Heart right ventricle (tissue), 16 donors: ENCODE results near the gene LZTS3. TPM values are rescaled to one million over a fixed set of nuclear protein-coding genes. Genes with fewer than 3 reads are reported as not detected.

Experiments used
- ATAC-seq, 8 donors: fragments of 200-7000 bp; cut with Tn5 transposase; one replicate each; pipeline ENCODE4 v1.9.1; 2020; ENCODE audit warnings: mild to moderate bottlenecking in 8 of 8, moderate library complexity in 8 of 8, moderate number of reproducible peaks in 1 of 8
- DNase-seq, 2 donors: peaks; one replicate each; pipeline ENCODE4 v3.0.0-alpha.2; 2020
- H3K27ac ChIP-seq, 10 donors: fragments of 200-600 bp; sonication (generic) in 2 of 10; one replicate each; pipeline versions ENCODE4 v1.5.0 to v1.8.0; 2020 to 2022; ENCODE audit warnings: mild to moderate bottlenecking in 3 of 10
- H3K27me3 ChIP-seq, 7 donors: fragments of 200-600 bp; one replicate each; pipeline ENCODE4 v1.8.0; 2021 to 2022; ENCODE audit warnings: mild to moderate bottlenecking in 2 of 7
- H3K36me3 ChIP-seq, 9 donors: fragments of 200-600 bp; sonication (generic) in 1 of 9; one replicate each; pipeline versions ENCODE4 v1.5.0 to v1.8.0; 2020 to 2022; ENCODE audit warnings: mild to moderate bottlenecking in 2 of 9
- H3K4me1 ChIP-seq, 9 donors: fragments of 200-600 bp; sonication (generic) in 1 of 9; one replicate each; pipeline versions ENCODE4 v1.5.0 to v1.8.0; 2020 to 2022; ENCODE audit warnings: mild to moderate bottlenecking in 4 of 9
- H3K4me3 ChIP-seq, 10 donors: fragments of 200-600 bp; sonication (generic) in 2 of 10; one replicate each; pipeline versions ENCODE4 v1.5.0 to v1.8.0; 2020 to 2022; ENCODE audit warnings: mild to moderate bottlenecking in 7 of 10, moderate library complexity in 2 of 10
- H3K9me3 ChIP-seq, 11 donors: fragments of 200-600 bp in 10 of 11; sonication (generic) in 2 of 11; one replicate each; pipeline versions ENCODE4 v1.5.0 to v1.8.0; 2013 to 2022; ENCODE audit warnings: mild to moderate bottlenecking in 2 of 11, control low read depth in 1 of 11, moderate library complexity in 1 of 11
- CTCF ChIP-seq, 9 donors: fragments of 200-600 bp; sonication (generic) in 2 of 9; IDR thresholded peaks; one replicate each; pipeline versions ENCODE4 v1.5.0 to v1.8.0; 2021 to 2022; ENCODE audit warnings: antibody characterized with exemption in 9 of 9, mild to moderate bottlenecking in 5 of 9, moderate library complexity in 1 of 9
- WGBS, 2 donors: extraction: QIAGEN DNeasy Blood & Tissue Kit; methylation state at CpG; one replicate each; pipeline ENCODE4 v1.1.7; 2013; ENCODE audit warnings: inconsistent platforms in 1 of 2; 5-methylcytosine and 5-hydroxymethylcytosine counted together
- intact Hi-C, 10 donors: fragments of 100-400 bp; cut with DNase I; formaldehyde crosslinking; loops; one replicate each; pipeline versions ENCODE4 v1.11.1 to v1.14.2; 2022
- polyA plus RNA-seq, 2 donors: library from polyadenylated mRNA; stranded (reverse); fragments of 200-250 nt; gene quantifications; one replicate each; pipeline ENCODE4 v1.2.3, GENCODE V29; 2013
- total RNA-seq, 10 donors: library from RNA; stranded (reverse); fragmentation: NEBNext Ultra II Directional in 3 of 10; extraction: Animal tissue kit (Norgen Biotek cat#: 25700) in 3 of 10; gene quantifications; one replicate each; pipeline versions ENCODE4 v1.2.1 to v1.2.4, GENCODE V29; 2021 to 2023
- donor health status: Arrhythmogenic right ventricular cardiomyopathy.
- donor health status: ischemic (EF 13 %, LVEDD 7.1; RV severe dilation, severe dysfunction).
- donor health status: healthy with polysubstance abuse.
- donor health status: DM: no; HTN: yes; CAD: no.
- donor health status: DM: no; HTN: no; CAD: no.
- donor health status: ischemic (EF 25% LVEDD 6.9; RV normal size, moderate dysfunction).
- donor health status: ischemic (EF 25% LVEDD 5.7; RV mildly dilated, moderate dysfunction).
- donor health status: healthy.
- donor health status: DM: yes; HTN: yes; CAD: no.
- donor health status: Ischemic cardiomyopathy.
- donor health status: ischemic (EF 35%, LVEDD 5.7; RV mildly dilated, moderate dysfunction).
- donor health status: nonischemic (EF 11% LVEDD 7.7; RV severe dilation, severe dysfunction).
- donor health status: DM: yes; HTN: yes; CAD: no.
- donor health status: PGD.
- donor health status: ischemic (EF 29% LVEDD 5.4; RV normal size, mild dysfunction).
- donor health status: nonischemic (EF 23%, LVEDD 6.1; RV moderate dilation, normal function).

LZTS3 gene
- total and polyA plus RNA-seq, 12 donors = 7.1 to 27.0 (median 9.5) TPM

- Histone ChIP-seq H3K9me3 (no peaks in the 10 kb centered on the region), H3K27ac (peak overlapping the region; percentile 74 to 94 (median 87)), H3K27me3 (no peaks in the 10 kb centered on the region), H3K36me3 (peaks cover 0 to 11% (median 0%) of the 10 kb centered on the region in 9 donors), H3K4me1 (peaks cover 5 to 27% (median 19%) of the 10 kb centered on the region in 9 donors), H3K4me3 (peak overlapping the region; percentile 64 to 94 (median 81))
- DNase-seq (no peak), ATAC-seq (peak in 1 of 8 donors; percentile 7)
- WGBS, 2 donors = 4 to 9% methylated on average over 10 of the region's 10 CpGs
- no peak for TF ChIP-seq CTCF (IDR thresholded peaks at IDR 0.05)
- intact Hi-C loops = loop anchor here in 1 of 10 donors (5.0 kb wide), 1 partner anchor 198 kb away; the partner anchor contains the start of gene DNAAF9
Measured at GRCh38 chr20:3208786-3209256, 35.5 kb upstream of the LZTS3 start.

- ATAC-seq (peak; percentile 94 to 97 (median 95)), DNase-seq (peak; percentile 89 to 90)
- 0% methylated on average over 48 of the region's 48 CpGs for WGBS, 2 donors
- Histone ChIP-seq H3K4me3 (peak within 1 kb of the TSS; percentile 61 to 97 (median 74)), H3K4me1 (peaks cover 3 to 25% (median 19%) of the 10 kb centered on the region in 9 donors), H3K9me3 (no peaks in the 10 kb centered on the region), H3K36me3 (peaks cover 0 to 37% (median 14%) of the 10 kb centered on the region in 9 donors), H3K27ac (peak within 1 kb of the TSS; percentile 70 to 95 (median 84)), H3K27me3 (no peaks in the 10 kb centered on the region)
- intact Hi-C loops = loop anchor here in 1 of 10 donors (5.0 kb wide), 1 partner anchor 42 kb away; no protein-coding TSS in a partner anchor
- TF ChIP-seq CTCF (IDR thresholded peaks at IDR 0.05) = no peak
Measured at GRCh38 chr20:3204124-3204794, 30.9 kb upstream of the LZTS3 start, which contains the start of gene DDRGK1. Gene DDRGK1, minus strand, starts transcription at chr20:3204682. Its CDS starts 55 bp downstream, at chr20:3204627.

GRCh38 chr20:3203315-3204123, 30.2 kb upstream of the LZTS3 start:
- no peaks in the 10 kb centered on the region for H3K9me3 ChIP-seq
- DNase-seq (no peak), ATAC-seq (peak; percentile 13 to 41 (median 23))
- peaks cover 3 to 21% (median 16%) of the 10 kb centered on the region in 9 donors for H3K4me1 ChIP-seq
- peak overlapping the region; percentile 70 to 95 (median 84) for H3K27ac ChIP-seq
- intact Hi-C loops = loop anchor here in 1 of 10 donors (5.0 kb wide), 1 partner anchor 41 kb away; no protein-coding TSS in a partner anchor
- peak overlapping the region; percentile 61 to 97 (median 74) for H3K4me3 ChIP-seq
- WGBS, 2 donors = 14 to 21% methylated on average over 31 of the region's 31 CpGs
- TF ChIP-seq CTCF (IDR thresholded peaks at IDR 0.05) = no peak
- H3K36me3 ChIP-seq = peaks cover 0 to 44% (median 21%) of the 10 kb centered on the region in 9 donors
- no peaks in the 10 kb centered on the region for H3K27me3 ChIP-seq

GRCh38 chr20:3202965-3203314, 29.6 kb upstream of the LZTS3 start:
- no peaks in the 10 kb centered on the region for H3K27me3 ChIP-seq
- no peaks in the 10 kb centered on the region for H3K9me3 ChIP-seq
- peak overlapping the region in 9 of 10 donors; percentile 67 to 97 (median 75) for H3K4me3 ChIP-seq
- TF ChIP-seq CTCF (IDR thresholded peaks at IDR 0.05) = no peak
- peak overlapping the region in 7 of 10 donors; percentile 77 to 93 (median 86) for H3K27ac ChIP-seq
- DNase-seq = no peak
- H3K36me3 ChIP-seq = peaks cover 0 to 50% (median 21%) of the 10 kb centered on the region in 9 donors
- ATAC-seq = no peak
- peaks cover 3 to 18% (median 13%) of the 10 kb centered on the region in 9 donors for H3K4me1 ChIP-seq
- WGBS, 2 donors = 55 to 71% methylated on average over 9 of the region's 9 CpGs
- intact Hi-C loops = loop anchor here in 1 of 10 donors (5.0 kb wide), 1 partner anchor 41 kb away; no protein-coding TSS in a partner anchor
